ENCODE measurements around the gene ST6GAL1. TPM values are rescaled to one million over a fixed set of nuclear protein-coding genes. Genes with fewer than 3 reads are reported as not detected.
A peak's percentile ranks its signal among the peaks of the same experiment; 100 is the strongest.

ST6GAL1 gene
- total and polyA plus RNA-seq, 2 of the 13 experiments (the other 11 are each of a cell fraction or from before 2014, with no cell fraction given): 79.9 to 164 TPM

- TF ChIP-seq MLLT10 (CRISPR knock-in tag; IDR thresholded peaks at IDR 0.05): no peak
- no peak for TF ChIP-seq ZNF513 (CRISPR knock-in tag; conservative IDR thresholded peaks at IDR 0.05)
- no peak for TF ChIP-seq HMG20A (CRISPR knock-in tag; IDR thresholded peaks at IDR 0.05; ENCODE audit: borderline replicate concordance)
- TF ChIP-seq WIZ (CRISPR knock-in tag; IDR thresholded peaks at IDR 0.05): no peak
- TF ChIP-seq MAX (IDR thresholded peaks at IDR 0.05): peak; percentile 91
- TF ChIP-seq GATAD2A (CRISPR knock-in tag; IDR thresholded peaks at IDR 0.05): peak; percentile 40; the same call in 1 of the 2 replicates
- 0 out of 2 replicates have a peak, but pooled peaks have one; percentile 17 for TF ChIP-seq MLX (CRISPR knock-in tag; IDR thresholded peaks at IDR 0.05)
- no peak for TF ChIP-seq ZNF430 (CRISPR knock-in tag; IDR thresholded peaks at IDR 0.05)
- TF ChIP-seq ZNF691 (CRISPR knock-in tag; IDR thresholded peaks at IDR 0.05; ENCODE audit: borderline replicate concordance, low read depth): no peak; the same call in 1 of the 2 replicates
- TF ChIP-seq ZNF782 (CRISPR knock-in tag; IDR thresholded peaks at IDR 0.05; ENCODE audit: borderline replicate concordance): no peak
- no peak for TF ChIP-seq ZNF34 (CRISPR knock-in tag; IDR thresholded peaks at IDR 0.05; ENCODE audit: borderline replicate concordance)
- no peak for TF ChIP-seq RFX3 (CRISPR knock-in tag; IDR thresholded peaks at IDR 0.05)
- TF ChIP-seq FOSL1 (CRISPR knock-in tag; IDR thresholded peaks at IDR 0.05; ENCODE audit: borderline replicate concordance): no peak
- TF ChIP-seq ZNF510 (CRISPR knock-in tag; IDR thresholded peaks at IDR 0.05; ENCODE audit: low read depth): no peak
- no peak for TF ChIP-seq ZMAT5 (CRISPR knock-in tag; IDR thresholded peaks at IDR 0.05; ENCODE audit: borderline replicate concordance, low read depth)
- no peak for TF ChIP-seq GPBP1L1 (CRISPR knock-in tag; IDR thresholded peaks at IDR 0.05)
- no peak for TF ChIP-seq KLF11 (CRISPR knock-in tag; IDR thresholded peaks at IDR 0.05)
- TF ChIP-seq ZSCAN25 (CRISPR knock-in tag; IDR thresholded peaks at IDR 0.05): no peak
- TF ChIP-seq DR1 (CRISPR knock-in tag; IDR thresholded peaks at IDR 0.05): no peak
- TF ChIP-seq ZNF446 (CRISPR knock-in tag; IDR thresholded peaks at IDR 0.05): peak; percentile 94
- TF ChIP-seq TOE1 (CRISPR knock-in tag; IDR thresholded peaks at IDR 0.05): no peak
- TF ChIP-seq FOXM1 (CRISPR knock-in tag; IDR thresholded peaks at IDR 0.05): no peak
- no peak for TF ChIP-seq ZNF24 (IDR thresholded peaks at IDR 0.05)
- TF ChIP-seq MTERF4 (CRISPR knock-in tag; IDR thresholded peaks at IDR 0.05): peak; percentile 42; the same call in 1 of the 2 replicates
These were observed 560 bp downstream of the ST6GAL1 start (continued) for GRCh38 chr3:186930641-186931531.

Data from HepG2 (cell line).